GM18858 (cell line): ENCODE data around the gene TMEM200C.

Experiments
- ATAC-seq: cut with Tn5 transposase; IDR thresholded peaks from one replicate; pipeline ENCODE4 v1.9.1; 2021; ENCODE audit not compliant: unreplicated experiment

TMEM200C gene

DNA sequence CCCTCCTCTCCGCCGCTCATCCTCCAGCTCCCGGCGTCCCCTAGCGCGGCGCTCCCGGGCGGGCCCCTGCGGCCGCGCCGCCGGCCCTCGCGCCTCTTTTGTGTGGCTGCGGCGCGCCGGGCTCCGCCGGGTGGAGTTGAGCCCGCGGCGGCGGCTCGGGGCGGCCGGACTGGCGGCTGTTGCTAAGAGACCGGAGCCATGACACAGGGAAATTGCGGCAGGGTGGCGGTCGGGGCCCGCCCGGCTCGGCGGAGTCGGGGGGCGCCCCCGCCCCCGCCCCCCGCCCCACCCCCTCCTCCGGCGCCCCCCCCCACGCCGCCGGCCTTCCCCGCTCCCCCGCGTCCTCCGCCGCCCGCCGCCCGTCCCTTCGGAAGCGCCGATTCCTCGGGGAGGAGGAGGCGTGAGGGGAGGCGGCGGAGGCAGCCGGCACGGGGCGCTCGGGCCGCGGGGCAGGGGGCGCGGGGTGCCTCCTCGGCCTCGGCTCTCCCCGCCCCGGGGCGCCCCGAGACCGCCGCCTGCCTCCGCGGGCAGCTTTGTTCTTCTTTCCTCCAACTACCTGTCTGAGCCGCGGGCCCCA is at the start of gene TMEM200C:
TSS of gene TMEM200C (minus strand) at position 224 of the 577 bp plus-strand sequence. CDS start 3,459 bp downstream, outside the sequence.
- ATAC-seq, result no peak

DNA sequence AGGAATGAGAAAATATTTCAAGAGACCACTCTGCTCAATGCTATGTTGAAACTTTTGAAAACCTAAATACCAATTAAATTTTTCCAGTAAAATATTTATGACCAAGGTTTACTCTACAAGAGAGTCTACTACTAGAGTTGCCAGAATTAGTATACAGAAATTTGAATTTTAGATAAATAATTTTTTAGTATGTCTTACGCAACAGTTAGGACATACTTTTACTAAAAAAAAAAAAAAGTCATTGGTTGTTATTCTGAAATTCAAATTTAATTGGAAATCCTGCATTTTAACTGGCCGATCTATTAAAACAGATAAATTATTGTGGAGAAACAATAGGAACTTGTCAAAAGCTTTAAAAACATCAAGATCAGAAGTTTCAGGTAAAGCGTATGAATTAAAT is 49.1 kb upstream of the TMEM200C start:
- ATAC-seq, result no peak

DNA sequence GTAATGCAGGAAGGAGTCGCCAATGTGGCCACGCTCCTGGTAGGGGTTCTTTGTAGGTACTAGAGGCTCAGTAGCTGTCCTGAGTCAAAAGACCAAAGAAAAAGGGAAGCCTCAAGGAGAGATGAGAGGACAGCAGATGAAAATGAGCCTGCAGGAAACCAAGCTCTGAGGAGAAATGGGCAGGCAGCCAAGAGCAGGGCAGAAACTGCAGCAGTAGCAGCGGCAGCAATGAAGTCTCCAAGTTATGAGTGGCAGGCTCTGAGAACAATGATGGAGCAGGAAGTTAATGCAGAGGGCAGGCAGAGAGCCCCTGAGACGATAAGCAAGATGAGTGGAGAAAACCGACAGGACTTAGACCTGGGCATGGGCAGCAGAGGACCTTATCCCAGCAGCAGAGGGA is 48.2 kb upstream of the TMEM200C start:
- no peak for ATAC-seq

DNA sequence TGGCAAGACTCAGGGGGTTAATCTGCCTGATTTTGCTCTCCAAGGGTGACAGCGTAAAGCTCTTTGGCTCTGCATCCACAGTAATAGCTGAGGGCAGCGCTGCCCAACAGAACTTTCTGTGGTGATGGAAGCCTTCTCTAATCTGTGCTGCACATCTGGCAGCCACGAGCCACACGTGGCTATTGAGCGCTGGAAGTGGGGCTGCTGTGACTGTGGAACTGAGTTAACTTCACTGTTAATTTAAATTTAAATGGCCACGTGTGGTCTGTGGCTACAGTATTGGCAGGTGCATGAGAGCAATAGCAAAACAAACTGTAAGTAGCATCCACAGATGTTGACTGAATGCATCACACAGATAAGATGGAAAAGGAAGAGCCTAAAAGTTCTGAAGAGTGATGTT is 47.3 kb upstream of the TMEM200C start:
- ATAC-seq, result no peak

DNA sequence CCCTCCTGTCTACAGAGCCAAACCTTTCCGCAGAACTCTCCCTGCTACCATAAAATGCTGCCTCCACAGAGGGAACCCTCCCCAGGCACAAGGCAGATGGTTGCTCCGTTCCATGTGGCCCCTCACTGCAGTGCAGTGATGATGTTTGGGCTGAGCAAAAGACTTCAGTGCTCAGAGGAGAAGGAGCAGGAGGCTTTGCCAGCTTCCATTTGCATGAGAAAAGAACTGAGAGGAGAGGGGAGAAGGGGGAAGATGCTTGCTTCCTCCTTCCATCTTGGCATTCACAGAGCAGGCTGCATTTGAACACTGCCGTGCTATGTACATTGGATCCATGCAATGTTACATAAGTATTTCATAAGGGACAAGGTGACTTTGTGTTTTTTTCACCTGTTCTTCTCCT is 46.6 kb upstream of the TMEM200C start:
- no peak for ATAC-seq

DNA sequence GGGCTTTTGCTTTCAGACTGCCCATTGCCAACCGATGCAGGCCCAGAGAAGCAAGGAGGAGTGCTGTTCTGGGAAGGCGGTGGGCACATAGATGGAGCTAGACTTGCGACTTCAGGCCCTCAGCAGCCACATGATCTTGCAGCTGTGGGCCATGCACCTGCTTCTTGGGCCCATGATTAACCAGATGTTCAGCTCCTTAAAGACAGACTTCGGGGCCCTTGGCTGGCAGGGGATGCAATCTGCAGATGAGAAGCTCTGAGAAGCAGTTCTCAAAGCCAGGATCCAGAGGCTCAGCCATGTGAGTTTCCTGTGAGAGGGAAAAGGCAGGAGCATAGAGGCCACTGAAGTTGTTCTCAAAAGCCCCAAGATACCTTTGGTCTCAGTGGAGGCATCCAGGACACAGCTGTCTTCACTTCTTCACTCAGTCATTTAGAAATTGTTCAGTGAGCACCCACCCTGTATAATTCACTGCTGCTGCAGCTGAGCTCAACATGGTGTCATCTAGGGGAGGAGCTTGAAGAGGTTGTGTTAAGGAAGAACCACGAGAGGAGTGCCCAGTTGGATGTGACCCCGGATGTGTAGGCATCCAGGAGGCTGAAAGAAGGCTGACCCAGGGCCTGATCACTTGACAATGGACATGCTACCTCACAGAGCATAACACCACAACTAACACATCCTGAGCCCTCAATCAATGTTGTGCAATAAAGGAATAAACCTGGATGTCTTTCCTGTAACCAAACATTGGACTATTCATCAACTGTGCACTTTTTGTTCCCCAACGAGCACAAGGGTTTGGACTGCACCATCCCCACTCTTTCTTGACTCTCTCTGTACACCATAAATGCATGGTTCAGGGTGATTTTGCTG is 44.7 kb upstream of the TMEM200C start:
- no peak for ATAC-seq

DNA sequence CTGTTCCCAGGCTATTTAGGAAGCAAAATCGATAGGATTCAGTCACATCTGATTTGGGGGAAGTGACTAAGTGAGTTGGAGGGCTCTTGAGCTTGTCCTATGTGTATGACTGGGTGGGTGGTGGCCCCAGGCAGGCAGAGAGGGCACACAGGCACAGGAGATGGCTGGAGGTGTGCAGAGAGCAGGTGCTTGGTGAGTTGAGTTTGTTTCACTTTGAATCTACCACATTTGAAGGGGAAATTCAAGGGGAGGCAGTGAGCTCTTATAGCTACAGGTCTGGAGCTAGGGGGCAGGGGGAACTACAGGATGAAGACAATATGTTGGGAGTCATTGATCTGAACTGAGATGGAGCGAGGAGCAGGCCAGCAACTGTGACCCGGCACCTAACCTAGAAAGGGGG is 42.5 kb upstream of the TMEM200C start:
- no peak for ATAC-seq

DNA sequence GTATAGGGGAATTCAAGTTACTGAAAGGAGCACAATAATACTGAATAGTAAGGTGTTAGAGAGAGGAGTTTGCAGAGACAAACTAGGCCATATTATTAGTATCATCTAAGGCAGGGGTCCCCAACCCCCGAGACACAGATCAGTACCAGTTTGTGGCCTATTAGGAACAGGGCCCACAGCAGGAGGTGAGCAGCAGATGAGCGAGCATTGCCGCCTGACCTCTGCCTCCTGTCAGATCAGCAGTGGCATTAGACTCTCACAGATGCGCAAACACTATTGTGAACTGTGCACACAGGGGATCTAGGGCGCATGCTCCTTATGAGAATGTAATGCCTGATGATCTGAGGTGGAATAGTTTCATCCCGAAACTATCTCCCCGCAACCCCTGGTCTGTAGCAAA is 41.8 kb upstream of the TMEM200C start:
- ATAC-seq, result no peak

DNA sequence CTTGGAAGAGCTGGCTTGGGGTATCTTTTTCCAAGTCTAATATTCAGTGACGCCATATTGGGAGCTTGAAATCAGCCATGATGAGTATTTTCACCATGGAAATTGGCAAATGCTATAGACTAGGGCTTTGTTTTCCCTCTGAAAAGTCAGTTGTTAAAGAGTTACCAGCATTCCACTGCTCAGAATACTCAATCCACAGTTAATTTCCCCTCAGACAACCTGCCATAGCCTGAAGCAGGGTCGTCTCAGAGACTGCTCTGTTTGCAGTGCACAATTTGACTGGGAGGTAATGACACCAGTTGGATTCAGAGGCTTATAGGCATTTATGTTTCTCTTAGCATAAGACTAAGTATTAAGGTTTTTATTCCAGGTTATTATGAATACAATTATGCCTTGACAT is 35.5 kb upstream of the TMEM200C start:
- ATAC-seq, result no peak

DNA sequence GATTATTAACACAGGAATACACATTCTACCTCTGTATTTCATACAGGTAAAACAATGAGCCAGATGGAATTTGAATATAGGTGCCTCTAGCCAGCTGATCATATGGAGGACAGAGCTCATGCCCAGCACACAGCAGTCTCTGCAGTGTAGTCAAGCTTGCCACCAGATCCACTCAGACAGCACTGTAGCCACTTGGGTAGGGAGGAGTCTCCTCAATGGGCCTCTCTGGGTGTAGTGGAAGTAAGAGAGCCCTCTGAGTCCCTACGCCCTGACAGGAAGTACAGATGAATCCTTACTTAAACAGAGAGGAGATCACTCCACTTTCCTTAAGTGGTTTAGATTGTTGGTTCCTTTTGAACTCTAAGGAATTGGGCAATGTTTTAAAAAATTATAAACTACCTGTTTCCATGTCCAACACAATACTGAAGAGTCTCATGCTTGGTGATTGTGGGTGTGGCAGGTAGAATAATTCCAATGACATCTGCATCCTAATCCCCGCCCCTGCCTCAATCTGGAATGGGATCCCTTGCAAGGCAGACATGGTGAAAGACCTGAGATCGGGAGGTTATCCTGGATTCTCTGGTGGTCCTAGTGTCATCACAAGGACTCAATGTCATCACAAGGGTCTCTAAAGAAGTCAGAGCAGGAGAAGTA is 23.0 kb upstream of the TMEM200C start:
- no peak for ATAC-seq

DNA sequence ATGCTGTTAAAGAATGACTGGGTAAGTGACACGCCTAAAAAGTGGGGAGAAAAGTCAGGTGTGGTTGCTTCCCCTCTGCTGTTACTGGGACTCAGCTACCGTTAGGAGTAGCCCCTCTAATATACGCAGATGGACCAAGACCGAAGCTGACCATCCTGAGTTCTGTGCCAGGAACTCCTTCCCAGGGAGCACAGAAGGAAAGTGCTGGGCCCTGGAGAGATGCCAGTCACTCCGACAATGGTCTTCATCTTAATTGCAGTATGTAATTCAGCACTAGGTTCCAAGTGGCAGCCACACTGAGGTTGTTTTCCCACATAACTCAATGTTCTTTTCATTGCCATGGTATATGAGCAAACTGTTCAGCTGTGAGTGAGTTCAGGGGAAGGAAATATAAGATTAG is 19.6 kb upstream of the TMEM200C start:
- ATAC-seq, result no peak

DNA sequence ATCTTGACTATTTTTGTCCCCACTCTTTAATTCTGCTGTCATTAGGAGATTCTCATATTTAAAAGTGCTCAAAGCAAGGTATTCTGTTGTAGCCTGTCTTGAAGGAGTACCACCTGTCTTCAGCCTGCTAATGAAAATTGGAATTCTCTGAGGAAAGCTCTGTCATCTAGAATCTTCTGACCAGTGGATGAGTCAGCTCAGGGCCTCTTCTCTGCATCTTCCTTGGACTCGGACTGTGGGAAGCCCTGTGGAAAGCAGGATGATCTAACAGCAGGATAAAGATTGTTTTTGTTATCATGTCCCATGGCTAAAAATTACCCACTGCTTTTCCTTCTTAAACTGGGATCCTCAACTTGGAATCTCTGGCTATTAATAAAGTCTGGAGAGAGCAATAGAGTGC is 18.7 kb upstream of the TMEM200C start:
- ATAC-seq, result no peak

DNA sequence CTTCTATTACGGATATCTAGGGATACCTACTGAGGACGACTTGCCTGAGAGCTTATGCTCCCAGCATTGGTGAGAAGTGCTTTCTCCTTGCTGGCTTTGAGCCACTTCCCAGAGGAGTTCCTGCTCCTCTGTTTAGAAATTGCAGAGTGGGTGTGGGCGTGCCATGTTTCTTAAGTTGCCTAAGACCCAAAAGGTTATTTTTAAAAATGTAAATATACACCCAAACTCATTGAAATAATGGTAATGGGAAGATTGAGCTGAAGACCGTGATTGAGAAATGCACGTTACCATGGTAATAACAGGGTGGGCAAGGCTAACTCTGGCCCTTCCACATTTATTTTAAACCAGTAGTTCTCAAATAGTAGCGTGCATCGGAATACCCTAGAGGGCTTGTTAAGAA is 17.2 kb upstream of the TMEM200C start:
- ATAC-seq, result no peak

DNA sequence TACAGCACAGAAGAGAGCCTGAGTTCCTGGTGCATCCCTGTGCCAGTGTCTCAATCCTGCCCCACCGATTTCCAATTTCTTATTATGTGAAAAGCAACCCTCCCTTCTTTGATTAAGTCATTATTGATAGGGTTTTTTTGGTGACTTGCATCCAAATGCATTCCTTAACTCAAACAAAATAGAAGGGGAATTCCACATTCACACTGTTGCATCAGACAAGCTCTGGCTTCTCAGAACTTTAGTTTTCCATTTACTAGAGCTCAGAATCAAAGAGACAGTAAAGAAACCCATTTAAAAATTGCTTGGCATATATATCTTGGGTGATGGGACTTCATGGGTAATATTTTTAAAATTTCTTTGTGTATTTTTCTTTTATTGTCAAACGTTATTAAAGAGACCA is 13.8 kb upstream of the TMEM200C start:
- ATAC-seq, result no peak

DNA sequence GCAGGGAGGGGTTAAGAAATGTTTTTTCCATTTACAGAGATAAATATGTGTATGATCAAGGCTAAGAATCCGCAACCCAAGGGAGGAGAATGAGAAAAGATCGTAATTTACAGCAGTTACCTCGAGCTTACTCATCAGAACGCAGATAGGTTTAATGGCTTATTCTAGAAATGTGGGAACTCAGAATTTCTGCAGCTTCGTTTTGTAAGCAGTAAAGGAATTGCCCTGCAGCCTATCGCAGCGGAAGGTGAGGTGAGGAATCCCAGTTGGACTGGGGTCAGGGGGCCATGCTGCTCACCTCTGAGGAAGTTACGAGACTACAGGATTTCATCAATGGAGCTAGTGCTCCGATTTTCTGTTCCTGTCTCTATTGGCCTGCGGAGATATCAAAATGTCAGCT is 8.1 kb upstream of the TMEM200C start:
- no peak for ATAC-seq

DNA sequence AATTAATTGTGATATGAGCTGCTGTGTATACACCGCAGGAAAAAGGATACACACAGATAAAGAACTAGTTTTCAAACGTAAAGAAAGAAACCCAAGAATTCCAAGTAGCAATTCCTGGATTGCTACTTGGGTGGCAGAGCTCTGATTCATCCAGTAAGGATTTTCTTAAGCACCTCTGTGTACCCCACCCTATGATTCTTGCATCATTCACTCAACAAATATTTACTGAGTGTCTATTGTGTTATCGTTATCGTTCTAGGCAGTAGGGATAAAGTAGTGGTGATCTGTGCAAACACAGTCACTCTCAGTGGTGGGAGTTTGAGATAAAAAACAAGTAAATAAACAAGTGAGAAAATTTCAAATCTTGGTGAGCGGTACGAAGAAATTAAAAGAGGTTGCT is 4.9 kb upstream of the TMEM200C start:
- ATAC-seq, result no peak

DNA sequence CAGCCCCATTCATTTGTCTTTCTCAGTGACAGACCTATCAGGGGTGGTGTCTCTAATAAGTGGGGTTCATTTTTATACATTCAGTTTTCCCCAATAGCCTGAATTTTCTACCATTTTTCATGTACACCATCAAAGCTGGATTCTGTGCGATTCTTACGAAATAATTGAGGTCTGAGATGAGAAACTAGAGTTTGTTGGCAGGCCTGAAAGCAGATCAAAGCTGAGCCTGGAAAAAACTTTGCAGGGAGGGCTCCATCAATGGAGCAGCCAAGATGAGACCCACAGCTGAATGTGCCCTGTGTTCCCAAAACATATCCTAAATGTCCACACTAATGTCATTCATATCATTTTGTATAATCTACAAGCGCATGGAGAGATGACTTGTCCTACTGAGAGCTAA is 4.5 kb upstream of the TMEM200C start:
- no peak for ATAC-seq

DNA sequence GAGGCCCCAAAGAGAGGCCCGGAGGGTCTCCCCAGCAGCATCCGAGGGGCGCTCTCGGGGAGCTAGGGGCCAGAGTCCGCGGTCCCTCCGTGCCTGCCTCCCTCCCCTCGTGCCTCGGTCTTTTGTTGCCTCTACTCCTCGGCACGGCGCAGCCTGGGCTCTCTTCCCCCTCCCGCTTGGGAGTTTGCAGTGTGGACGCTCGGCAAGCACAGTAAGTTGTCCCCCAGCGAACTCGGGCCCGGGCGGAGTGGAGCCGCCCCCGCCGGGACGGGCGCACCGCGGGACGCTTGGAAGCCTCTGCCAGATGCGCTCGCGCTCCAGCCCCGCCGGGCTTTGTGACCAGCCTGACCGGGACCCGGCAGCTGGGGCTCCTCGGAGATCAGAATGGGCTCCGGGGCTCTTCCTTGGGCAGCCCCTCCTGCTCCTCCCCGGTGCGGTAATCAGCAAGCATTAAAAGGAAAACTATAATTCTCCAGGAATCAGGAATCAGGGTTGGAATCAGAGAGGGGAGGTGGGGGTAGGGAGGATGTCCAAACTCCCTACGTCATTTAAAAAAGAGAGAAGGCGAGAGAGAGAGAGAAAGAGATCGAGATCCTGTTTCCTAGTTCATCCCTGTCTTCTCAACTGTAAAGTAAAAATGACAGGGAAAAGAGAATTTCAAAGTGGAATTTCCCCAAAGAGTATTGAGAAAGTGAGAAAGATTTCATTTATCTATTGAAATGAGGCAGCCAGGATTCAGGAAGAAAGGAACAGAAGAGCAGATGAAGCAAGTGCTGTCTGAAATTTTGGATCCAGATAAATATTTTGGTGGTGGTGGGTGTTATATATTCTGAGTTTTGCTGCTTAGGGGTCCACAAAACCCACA is 786 bp upstream of the TMEM200C start:
- ATAC-seq, result no peak

DNA sequence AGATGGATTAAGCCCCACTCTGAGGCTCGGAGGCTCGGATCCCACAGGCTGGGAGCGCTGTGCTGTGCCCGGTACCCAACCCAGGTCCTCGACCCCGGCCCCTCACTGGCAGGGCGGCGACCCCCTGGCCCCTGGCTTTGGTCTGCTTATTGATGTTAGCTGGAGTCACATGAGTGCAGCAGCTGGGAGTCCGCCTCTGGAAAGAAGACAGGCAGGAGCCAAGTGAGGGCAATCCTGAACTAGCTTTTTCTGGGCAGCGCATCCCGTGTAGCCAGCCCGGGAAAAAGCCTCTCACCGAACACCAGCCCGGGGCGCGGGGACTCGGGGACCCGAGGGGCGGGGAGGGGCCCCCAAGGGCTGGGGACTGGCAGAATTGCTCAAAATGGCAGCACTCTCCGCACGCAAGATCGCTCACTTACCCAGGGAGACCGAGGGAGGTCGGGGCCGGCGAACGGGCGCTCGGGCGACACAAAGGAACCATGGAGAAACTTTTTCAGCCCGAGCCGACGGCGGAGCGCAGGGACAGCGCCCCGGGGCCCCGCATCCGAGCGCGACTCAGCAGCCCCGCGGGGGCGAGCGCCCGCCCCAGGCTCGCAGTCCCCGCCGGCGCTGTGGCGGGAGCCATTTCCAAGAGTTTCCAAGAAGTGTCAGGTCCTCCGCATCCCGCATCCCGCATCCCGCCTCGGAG is 567 bp downstream of the TMEM200C start:
- no peak for ATAC-seq

DNA sequence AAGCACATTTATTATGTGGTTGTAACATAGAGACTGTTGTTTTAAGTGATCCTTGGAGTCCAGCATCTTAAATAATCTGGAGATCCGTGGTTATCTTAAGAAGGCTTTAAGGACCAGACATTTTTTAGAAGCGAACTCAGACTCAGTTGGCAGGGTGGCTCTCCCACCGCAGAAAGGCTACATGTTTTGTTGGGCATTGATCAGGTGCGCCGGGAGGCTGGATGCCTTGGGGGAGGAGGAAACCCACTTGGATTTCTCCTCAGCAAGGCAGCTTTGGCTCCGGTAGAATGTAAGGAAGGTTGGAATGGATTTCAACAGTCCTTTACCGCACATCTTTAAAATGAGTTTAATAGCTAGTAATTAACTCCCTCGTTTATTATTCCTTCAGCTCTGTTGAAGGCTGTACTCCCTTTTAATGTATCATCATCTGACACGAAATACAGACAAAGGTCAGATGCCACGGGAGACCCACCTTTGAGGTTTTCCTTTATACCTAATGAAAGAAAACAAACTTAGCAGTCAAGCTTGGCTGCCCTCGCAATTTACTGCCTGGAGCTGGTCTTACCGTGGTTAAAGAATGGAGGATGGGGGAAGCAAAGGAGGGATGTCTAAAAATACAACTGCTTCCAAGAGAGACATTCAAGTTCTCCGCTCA is 1.2 kb downstream of the TMEM200C start:
- no peak for ATAC-seq
